DOHH2 (cell line): ENCODE results near the gene SH3RF3.

ENCODE experiments used
- EZH2phosphoT487 ChIP-seq: fragments of 200-600 bp; sonication (generic); IDR thresholded peaks from 2 replicates; pipeline ENCODE4 v1.6.1; 2017; ENCODE audit warnings: borderline replicate concordance, mild to moderate bottlenecking, antibody characterized with exemption, low read length, moderate library complexity, mixed read lengths
- TF ChIP-seq, protein P1 (sequence below): fragments of 200-600 bp; sonication (generic); IDR thresholded peaks from one replicate; pipeline ENCODE4 v1.5.1; 2014; ENCODE audit warnings: antibody characterized with exemption, mild to moderate bottlenecking, low read depth, low read length; ENCODE audit not compliant: poor library complexity, severe bottlenecking

DNA sequence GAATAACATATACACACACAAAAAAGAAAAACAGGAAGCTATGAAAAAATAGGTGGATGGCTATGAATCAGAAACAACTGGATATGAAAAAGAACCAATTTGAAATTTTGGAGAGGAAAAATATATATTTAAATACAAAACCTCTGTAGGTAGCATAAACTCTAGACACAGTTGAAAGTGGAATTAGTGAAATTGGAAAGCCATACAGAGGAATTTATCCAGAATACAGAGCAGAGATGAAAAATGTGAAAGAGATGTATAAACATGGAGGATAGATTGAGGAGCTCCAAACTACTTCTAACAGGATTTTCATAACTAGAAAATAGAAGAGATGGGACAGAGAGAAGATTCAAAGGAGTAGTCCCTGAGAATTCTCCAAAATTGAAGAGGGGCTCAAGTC is 315.9 kb downstream of the SH3RF3 start:
- TF ChIP-seq, protein P1, sequence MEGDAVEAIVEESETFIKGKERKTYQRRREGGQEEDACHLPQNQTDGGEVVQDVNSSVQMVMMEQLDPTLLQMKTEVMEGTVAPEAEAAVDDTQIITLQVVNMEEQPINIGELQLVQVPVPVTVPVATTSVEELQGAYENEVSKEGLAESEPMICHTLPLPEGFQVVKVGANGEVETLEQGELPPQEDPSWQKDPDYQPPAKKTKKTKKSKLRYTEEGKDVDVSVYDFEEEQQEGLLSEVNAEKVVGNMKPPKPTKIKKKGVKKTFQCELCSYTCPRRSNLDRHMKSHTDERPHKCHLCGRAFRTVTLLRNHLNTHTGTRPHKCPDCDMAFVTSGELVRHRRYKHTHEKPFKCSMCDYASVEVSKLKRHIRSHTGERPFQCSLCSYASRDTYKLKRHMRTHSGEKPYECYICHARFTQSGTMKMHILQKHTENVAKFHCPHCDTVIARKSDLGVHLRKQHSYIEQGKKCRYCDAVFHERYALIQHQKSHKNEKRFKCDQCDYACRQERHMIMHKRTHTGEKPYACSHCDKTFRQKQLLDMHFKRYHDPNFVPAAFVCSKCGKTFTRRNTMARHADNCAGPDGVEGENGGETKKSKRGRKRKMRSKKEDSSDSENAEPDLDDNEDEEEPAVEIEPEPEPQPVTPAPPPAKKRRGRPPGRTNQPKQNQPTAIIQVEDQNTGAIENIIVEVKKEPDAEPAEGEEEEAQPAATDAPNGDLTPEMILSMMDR = no peak
- TF ChIP-seq EZH2phosphoT487 = no peak
